Uterus (tissue), 4 donors: ENCODE data around the gene LGALS13. TPM values are rescaled to one million over a fixed set of nuclear protein-coding genes. Genes with fewer than 3 reads are reported as not detected.

Source experiments
- DNase-seq, 2 donors: peaks; one replicate each; pipeline ENCODE4 v3.0.0-alpha.2; 2019 to 2020
- H3K27ac ChIP-seq, 2 donors: fragments of 200-600 bp; sonication (generic); 1 replicate in 1 of 2; 2 replicates in 1 of 2; pipeline ENCODE4 v1.5.1; 2016 to 2018
- H3K27me3 ChIP-seq, 2 donors: fragments of 200-600 bp; sonication (generic); one replicate each; pipeline ENCODE4 v1.5.1; 2018 to 2019; ENCODE audit warnings: control low read depth in 1 of 2
- H3K36me3 ChIP-seq, 2 donors: fragments of 200-600 bp; sonication (generic); one replicate each; pipeline ENCODE4 v1.5.1; 2019; ENCODE audit warnings: control low read depth in 1 of 2
- H3K4me1 ChIP-seq, 2 donors: fragments of 200-600 bp; sonication (generic); one replicate each; pipeline ENCODE4 v1.5.1; 2018 to 2019; ENCODE audit warnings: control low read depth in 1 of 2
- H3K4me3 ChIP-seq, 2 donors: fragments of 200-600 bp; sonication (generic); 1 replicate in 1 of 2; 2 replicates in 1 of 2; pipeline ENCODE4 v1.5.1; 2018 to 2019; ENCODE audit warnings: mild to moderate bottlenecking in 1 of 2
- H3K9me3 ChIP-seq, 2 donors: fragments of 200-600 bp; sonication (generic); one replicate each; pipeline ENCODE4 v1.5.1; 2019; ENCODE audit warnings: control low read depth in 1 of 2
- CTCF ChIP-seq, 4 experiments: fragments of 200-600 bp in 2 of 4; fragments of 450-650 bp in 2 of 4; sonication (generic) in 2 of 4; IDR thresholded peaks; one replicate each; pipeline ENCODE4 v1.5.1; 2016 to 2019; ENCODE audit warnings: antibody characterized with exemption in 4 of 4, mild to moderate bottlenecking in 2 of 4, moderate library complexity in 1 of 4
- POLR2A ChIP-seq, 2 donors: fragments of 450-650 bp; IDR thresholded peaks; one replicate each; pipeline ENCODE4 v1.6.1; 2016; ENCODE audit warnings: antibody characterized with exemption in 2 of 2, mild to moderate bottlenecking in 1 of 2, moderate library complexity in 1 of 2
- intact Hi-C: fragments of 100-400 bp; cut with DNase I; formaldehyde crosslinking; loops from one replicate; pipeline ENCODE4 v1.15.1; 2023; ENCODE audit warnings: low total_unique reads
- total RNA-seq, 4 donors: library from RNA; depleted of rRNA in 3 of 4; stranded (reverse); fragments of >200 nt in 3 of 4; gene quantifications; one replicate each; pipeline versions ENCODE4 v1.1.0 to v1.2.4, GENCODE V29; 2014 to 2023
- donor health status: DM: yes; HTN: yes; CAD: no.

The LGALS13 gene
- total RNA-seq, 4 donors from 2014 or later = not detected

- TF ChIP-seq CTCF (IDR thresholded peaks at IDR 0.05) (no peak), POLR2A (IDR thresholded peaks at IDR 0.05) (no peak)
- Histone ChIP-seq H3K4me1 (no peaks in the 10 kb centered on the region), H3K27ac (no peak overlapping the region), H3K9me3 (no peaks in the 10 kb centered on the region), H3K4me3 (no peak overlapping the region), H3K36me3 (no peaks in the 10 kb centered on the region), H3K27me3 (no peaks in the 10 kb centered on the region)
- intact Hi-C loops = no loop called here
- no peak for DNase-seq
These were observed 43.7 kb upstream of the LGALS13 start for GRCh38 chr19:39558624-39559117.

DNA sequence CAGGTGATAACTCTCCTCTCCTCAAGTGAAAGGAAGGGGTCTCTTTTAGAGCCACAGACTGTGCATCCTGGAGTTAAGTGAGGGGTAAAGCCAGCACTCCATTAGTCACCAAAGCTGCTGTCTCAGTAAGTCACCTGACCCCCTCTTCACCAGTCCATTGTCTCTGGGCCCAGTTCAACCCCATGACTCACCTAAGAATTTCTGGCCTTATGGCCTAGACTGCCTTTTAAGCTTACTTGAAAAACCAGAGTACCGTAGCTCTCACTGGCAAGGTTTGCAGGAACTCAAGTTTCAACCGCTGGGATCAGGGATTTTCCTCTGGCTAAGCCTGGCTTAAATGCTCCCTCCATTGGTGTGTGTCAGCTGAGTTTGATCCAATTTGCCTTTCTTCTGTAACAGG is 38.9 kb upstream of the LGALS13 start:
- Histone ChIP-seq H3K36me3 (no peaks in the 10 kb centered on the region), H3K27me3 (no peaks in the 10 kb centered on the region), H3K27ac (no peak overlapping the region), H3K4me1 (no peaks in the 10 kb centered on the region), H3K4me3 (no peak overlapping the region), H3K9me3 (no peaks in the 10 kb centered on the region)
- intact Hi-C loops = no loop called here
- no peak for DNase-seq
- TF ChIP-seq POLR2A (IDR thresholded peaks at IDR 0.05) = no peak
- no peak for TF ChIP-seq CTCF (IDR thresholded peaks at IDR 0.05)

GRCh38 chr19:39566064-39566463 is 36.3 kb upstream of the LGALS13 start:
- intact Hi-C loops = no loop called here
- H3K27me3 ChIP-seq = no peaks in the 10 kb centered on the region
- no peaks in the 10 kb centered on the region for H3K36me3 ChIP-seq
- no peaks in the 10 kb centered on the region for H3K4me1 ChIP-seq
- no peak for TF ChIP-seq CTCF (IDR thresholded peaks at IDR 0.05)
- no peak for TF ChIP-seq POLR2A (IDR thresholded peaks at IDR 0.05)
- no peak for DNase-seq
- H3K27ac ChIP-seq = no peak overlapping the region
- H3K4me3 ChIP-seq = no peak overlapping the region
- H3K9me3 ChIP-seq = no peaks in the 10 kb centered on the region

DNA sequence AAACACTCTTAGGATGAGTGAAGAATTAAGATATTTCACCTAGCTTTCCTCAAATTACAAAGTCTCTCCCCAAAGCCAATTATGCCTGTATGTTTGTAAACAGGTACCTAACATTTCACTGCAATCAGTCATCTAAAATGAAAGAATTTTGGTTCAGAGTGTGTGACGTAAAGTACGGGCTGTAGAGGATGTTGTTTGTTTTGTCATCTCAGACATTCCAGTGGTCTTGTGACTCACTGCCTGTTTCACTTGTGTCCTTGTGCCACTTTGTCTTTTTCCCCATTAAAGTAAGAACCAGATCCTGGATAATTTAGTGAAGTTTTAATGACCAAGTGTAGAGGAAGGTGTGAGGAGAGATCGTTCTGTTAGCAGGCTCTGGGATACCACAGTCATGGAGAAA is 33.7 kb upstream of the LGALS13 start:
- Histone ChIP-seq H3K9me3 (no peaks in the 10 kb centered on the region), H3K4me3 (no peak overlapping the region), H3K27ac (no peak overlapping the region), H3K4me1 (no peaks in the 10 kb centered on the region), H3K27me3 (no peaks in the 10 kb centered on the region), H3K36me3 (no peaks in the 10 kb centered on the region)
- no peak for TF ChIP-seq CTCF (IDR thresholded peaks at IDR 0.05)
- TF ChIP-seq POLR2A (IDR thresholded peaks at IDR 0.05) = no peak
- DNase-seq = no peak
- intact Hi-C loops = no loop called here

GRCh38 chr19:39582442-39582841 is 19.9 kb upstream of the LGALS13 start:
- TF ChIP-seq CTCF (IDR thresholded peaks at IDR 0.05) = no peak
- TF ChIP-seq POLR2A (IDR thresholded peaks at IDR 0.05) = no peak
- no peak overlapping the region for H3K27ac ChIP-seq

More at GRCh38 chr19:39582442-39582841, 19.9 kb upstream of the LGALS13 start:
- intact Hi-C loops = no loop called here
- Histone ChIP-seq H3K4me1 (no peaks in the 10 kb centered on the region), H3K9me3 (no peaks in the 10 kb centered on the region), H3K36me3 (no peaks in the 10 kb centered on the region), H3K4me3 (no peak overlapping the region), H3K27me3 (no peaks in the 10 kb centered on the region)
- no peak for DNase-seq
